ENCODE measurements around the gene SEMA5B.

SEMA5B gene

GRCh38 chr3:122956693-122957455 lies 70.7 kb downstream of the SEMA5B start:
- Histone ChIP-seq H3K27ac (no peak overlapping the region), H3K36me3 (no peaks in the 10 kb centered on the region), H3K4me1 (ENCODE audit: control insufficient read depth in 1 of 2, insufficient read depth in 1 of 2, low read depth in 1 of 2, low read length in 1 of 2) (no peaks in the 10 kb centered on the region), H3K9me3 (no peaks in the 10 kb centered on the region), H3K27me3 (peaks cover 3% of the 10 kb centered on the region), H3K4me3 (ENCODE audit: low read depth in 1 of 2, low read length in 1 of 2) (no peak overlapping the region)
- TF ChIP-seq CTCF (IDR thresholded peaks at IDR 0.05) = no peak

- H3K4me1 ChIP-seq (ENCODE audit: control insufficient read depth in 1 of 2, insufficient read depth in 1 of 2, low read depth in 1 of 2, low read length in 1 of 2) = no peaks in the 10 kb centered on the region
- H3K4me3 ChIP-seq (ENCODE audit: low read depth in 1 of 2, low read length in 1 of 2) = no peak overlapping the region
- H3K27me3 ChIP-seq = peaks cover 3% of the 10 kb centered on the region
- no peak overlapping the region for H3K27ac ChIP-seq
- H3K9me3 ChIP-seq = no peaks in the 10 kb centered on the region
- TF ChIP-seq CTCF (IDR thresholded peaks at IDR 0.05) = no peak
- no peaks in the 10 kb centered on the region for H3K36me3 ChIP-seq
Measured at GRCh38 chr3:122955916-122956692, 71.5 kb downstream of the SEMA5B start.

GRCh38 chr3:122952520-122952919 lies 75.0 kb downstream of the SEMA5B start:
- Histone ChIP-seq H3K27ac (no peak overlapping the region), H3K36me3 (no peaks in the 10 kb centered on the region), H3K27me3 (no peaks in the 10 kb centered on the region), H3K9me3 (no peaks in the 10 kb centered on the region), H3K4me1 (ENCODE audit: control insufficient read depth in 1 of 2, insufficient read depth in 1 of 2, low read depth in 1 of 2, low read length in 1 of 2) (no peaks in the 10 kb centered on the region), H3K4me3 (ENCODE audit: low read depth in 1 of 2, low read length in 1 of 2) (no peak overlapping the region)
- TF ChIP-seq CTCF (IDR thresholded peaks at IDR 0.05) = no peak

DNA sequence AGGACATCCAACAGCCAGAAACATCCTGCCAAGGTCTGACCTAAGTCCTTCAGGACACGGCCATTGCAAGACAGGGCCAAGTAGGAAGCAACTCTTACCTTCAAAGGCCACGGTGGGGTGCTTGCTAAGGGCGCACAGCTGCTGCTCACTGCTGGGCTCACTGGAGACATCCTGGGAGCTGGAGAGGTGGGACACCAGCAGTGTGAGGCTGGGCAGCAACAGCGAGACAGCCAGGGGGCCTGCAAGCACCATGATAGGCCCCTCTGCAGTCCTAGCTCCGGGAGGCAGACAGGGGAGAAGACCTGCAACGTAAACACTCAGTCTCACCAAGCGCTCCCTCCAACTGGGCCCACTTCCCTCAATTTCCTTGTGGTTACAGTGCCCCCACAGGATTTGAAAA lies 79.2 kb downstream of the SEMA5B start:
- H3K9me3 ChIP-seq = no peaks in the 10 kb centered on the region
- H3K4me3 ChIP-seq (ENCODE audit: low read depth in 1 of 2, low read length in 1 of 2) = no peak overlapping the region
- no peaks in the 10 kb centered on the region for H3K27me3 ChIP-seq
- no peak overlapping the region for H3K27ac ChIP-seq
- H3K36me3 ChIP-seq = no peaks in the 10 kb centered on the region
- TF ChIP-seq CTCF (IDR thresholded peaks at IDR 0.05) = no peak
- no peaks in the 10 kb centered on the region for H3K4me1 ChIP-seq (ENCODE audit: control insufficient read depth in 1 of 2, insufficient read depth in 1 of 2, low read depth in 1 of 2, low read length in 1 of 2)

- no peak overlapping the region for H3K27ac ChIP-seq
- no peaks in the 10 kb centered on the region for H3K36me3 ChIP-seq
- H3K4me3 ChIP-seq (ENCODE audit: low read depth in 1 of 2, low read length in 1 of 2) = no peak overlapping the region
- H3K9me3 ChIP-seq = no peaks in the 10 kb centered on the region
- peaks cover 4% of the 10 kb centered on the region for H3K27me3 ChIP-seq
- H3K4me1 ChIP-seq (ENCODE audit: control insufficient read depth in 1 of 2, insufficient read depth in 1 of 2, low read depth in 1 of 2, low read length in 1 of 2) = no peaks in the 10 kb centered on the region
- TF ChIP-seq CTCF (IDR thresholded peaks at IDR 0.05) = no peak
Measured at GRCh38 chr3:122947738-122948137, 79.8 kb downstream of the SEMA5B start.

Data from neutrophil (primary cell).